GM12878 (cell line): ENCODE measurements around the gene TMEM106A. TPM values are rescaled to one million over a fixed set of nuclear protein-coding genes. Genes with fewer than 3 reads are reported as not detected.

Source experiments
- CBFB ChIP-seq: IDR thresholded peaks from 2 replicates; pipeline ENCODE4 v1.6.1; 2016; ENCODE audit warnings: antibody characterized with exemption, low read depth
- ESRRA ChIP-seq: IDR thresholded peaks from 2 replicates; pipeline ENCODE4 v1.6.1; 2012; ENCODE audit warnings: mild to moderate bottlenecking, low read length, improper control_type of control experiment
- FOS ChIP-seq: IDR thresholded peaks from 3 replicates; pipeline ENCODE4 v1.6.1; 2011; ENCODE audit warnings: borderline replicate concordance; ENCODE audit not compliant: insufficient read length; ENCODE audit errors: extremely low read depth
- IKZF2 ChIP-seq, 2 experiments: fragments of 450-650 bp; IDR thresholded peaks; 2 replicates each; pipeline ENCODE4 v1.6.1; 2017; ENCODE audit warnings: mild to moderate bottlenecking in 2 of 2, moderate library complexity in 2 of 2
- MTA3 ChIP-seq: IDR thresholded peaks from 2 replicates; pipeline ENCODE4 v1.6.1; 2012; ENCODE audit warnings: low read length, inconsistent platforms, borderline replicate concordance
- NBN ChIP-seq: fragments of 450-650 bp; IDR thresholded peaks from 2 replicates; pipeline ENCODE4 v1.6.1; 2016
- POLR2AphosphoS2 ChIP-seq: IDR thresholded peaks from 2 replicates; pipeline ENCODE4 v1.6.1; 2011; ENCODE audit warnings: low read depth, mild to moderate bottlenecking, low read length, improper control_type of control experiment, moderate library complexity
- RB1 ChIP-seq: fragments of 450-650 bp; formaldehyde crosslinking; IDR thresholded peaks from 2 replicates; pipeline ENCODE4 v1.6.1; 2017; ENCODE audit warnings: mild to moderate bottlenecking, borderline replicate concordance
- RFX5 ChIP-seq: IDR thresholded peaks from 2 replicates; pipeline ENCODE4 v1.6.1; 2011; ENCODE audit warnings: low read depth, low read length, improper control_type of control experiment
- SIX5 ChIP-seq: IDR thresholded peaks from 2 replicates; pipeline ENCODE4 v1.6.1; 2011; ENCODE audit warnings: mild to moderate bottlenecking, low read depth, low read length, moderate library complexity; ENCODE audit not compliant: severe bottlenecking
- SMC3 ChIP-seq: IDR thresholded peaks from 2 replicates; pipeline ENCODE4 v1.6.1; 2011; ENCODE audit warnings: low read length, improper control_type of control experiment, borderline replicate concordance
- SP1 ChIP-seq: IDR thresholded peaks from one replicate; pipeline ENCODE4 v1.6.1; 2011; ENCODE audit warnings: low read depth, low read length
- SPI1 ChIP-seq: IDR thresholded peaks from 2 replicates; pipeline ENCODE4 v1.6.1; 2011; ENCODE audit warnings: low read depth, mild to moderate bottlenecking, low read length, moderate library complexity, borderline replicate concordance; ENCODE audit not compliant: insufficient read depth
- TCF3 ChIP-seq: IDR thresholded peaks from 2 replicates; pipeline ENCODE4 v1.6.1; 2012; ENCODE audit warnings: low read depth, mild to moderate bottlenecking, low read length, borderline replicate concordance; ENCODE audit not compliant: insufficient read depth
- WRNIP1 ChIP-seq: IDR thresholded peaks from 2 replicates; pipeline ENCODE4 v1.6.1; 2011; ENCODE audit warnings: low read depth, low read length, improper control_type of control experiment, borderline replicate concordance
- polyA plus RNA-seq, 11 experiments: library from polyadenylated mRNA; depleted of rRNA in 4 of 11; unstranded in 6 of 11; stranded (reverse) in 5 of 11; fragments of >200 nt; fragmentation: Nextera tagmentation in 4 of 11; fragmentation: Illumina TruSeq in 1 of 11; extraction: Ambion mirVana in 4 of 11; extraction: Trizol in 1 of 11; gene quantifications; 1 replicate in 1 of 11; 2 replicates in 10 of 11; pipeline versions ENCODE4 v1.2.1 to v1.2.3, GENCODE V29; 2011 to 2016; ENCODE audit warnings: inconsistent platforms in 2 of 11, missing spikeins in 2 of 11, low read depth in 1 of 11
- total RNA-seq, 4 experiments: library from RNA; depleted of rRNA in 3 of 4; stranded (reverse); fragments of >200 nt in 3 of 4; fragmentation: Illumina TruSeq in 1 of 4; extraction: Trizol in 1 of 4; gene quantifications; 2 replicates each; pipeline versions ENCODE4 v1.2.1 to v1.2.3, GENCODE V29; 2013 to 2021
- TF ChIP-seq, protein P1 (sequence below): IDR thresholded peaks from 2 replicates; pipeline ENCODE4 v1.6.1; 2011; ENCODE audit warnings: borderline replicate concordance, low read depth, mild to moderate bottlenecking, moderate library complexity, low read length; ENCODE audit not compliant: insufficient read depth, poor library complexity, severe bottlenecking
- TF ChIP-seq, protein P2 (sequence below): IDR thresholded peaks from 2 replicates; pipeline ENCODE4 v1.6.1; 2011; ENCODE audit warnings: borderline replicate concordance, low read depth, mild to moderate bottlenecking, moderate library complexity, mixed read lengths, low read length; ENCODE audit not compliant: insufficient read depth; ENCODE audit errors: extremely low read length
- TF ChIP-seq, protein P3 (sequence below): fragments of 450-650 bp; IDR thresholded peaks from 2 replicates; pipeline ENCODE4 v1.6.1; 2017; ENCODE audit warnings: mild to moderate bottlenecking
- TF ChIP-seq, protein P4 (sequence below): fragments of 150-350 bp; IDR thresholded peaks from 2 replicates; pipeline ENCODE4 v1.6.1; 2014; ENCODE audit warnings: mild to moderate bottlenecking, low read depth, low read length

TMEM106A gene
- total and polyA plus RNA-seq, 10 of the 15 experiments (the other 5 are each of a cell fraction or from before 2014, with no cell fraction given), result 2.3 to 18.7 (median 9.3) TPM

DNA sequence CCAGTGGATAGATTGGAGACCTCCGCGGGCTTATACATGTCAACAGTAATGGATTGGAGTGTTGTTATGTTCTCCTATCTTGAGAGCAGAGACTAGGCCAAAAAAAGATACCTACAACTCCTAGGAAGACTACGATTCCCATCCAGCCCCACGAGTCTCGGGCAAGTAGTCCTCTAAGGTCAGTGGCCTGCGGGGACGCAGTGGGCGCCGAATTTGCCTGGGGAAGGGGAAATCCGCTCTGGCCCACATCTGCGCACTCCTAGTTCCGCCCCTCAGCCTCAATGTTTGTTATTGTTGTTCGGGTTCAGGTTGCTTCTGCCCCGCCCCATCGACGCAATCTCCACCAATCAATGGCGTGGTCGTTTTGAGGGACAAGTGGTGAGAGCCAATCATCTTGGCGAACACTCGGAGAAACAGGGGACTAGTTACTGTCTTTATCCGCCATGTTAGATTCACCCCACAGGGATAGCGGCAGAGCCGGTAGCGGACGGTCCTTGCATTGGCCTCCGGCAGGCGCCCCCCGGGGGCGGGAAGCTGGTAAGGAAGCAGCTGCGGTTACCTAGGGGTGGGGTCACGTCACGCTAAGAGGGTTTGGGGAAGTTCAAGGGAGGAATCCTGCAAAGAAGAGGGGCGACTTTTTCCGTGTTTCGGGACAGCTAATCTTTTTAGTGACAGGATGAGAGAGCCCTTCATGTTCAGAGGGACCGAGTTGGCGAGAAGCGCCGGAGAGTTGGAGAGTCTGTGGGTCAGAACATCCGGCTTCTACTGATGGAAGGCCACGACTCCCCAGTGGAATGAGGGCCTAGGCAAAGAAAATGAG is 40.7 kb upstream of the TMEM106A start, which contains the start of gene NBR1 (continued):
- TF ChIP-seq, protein P1, sequence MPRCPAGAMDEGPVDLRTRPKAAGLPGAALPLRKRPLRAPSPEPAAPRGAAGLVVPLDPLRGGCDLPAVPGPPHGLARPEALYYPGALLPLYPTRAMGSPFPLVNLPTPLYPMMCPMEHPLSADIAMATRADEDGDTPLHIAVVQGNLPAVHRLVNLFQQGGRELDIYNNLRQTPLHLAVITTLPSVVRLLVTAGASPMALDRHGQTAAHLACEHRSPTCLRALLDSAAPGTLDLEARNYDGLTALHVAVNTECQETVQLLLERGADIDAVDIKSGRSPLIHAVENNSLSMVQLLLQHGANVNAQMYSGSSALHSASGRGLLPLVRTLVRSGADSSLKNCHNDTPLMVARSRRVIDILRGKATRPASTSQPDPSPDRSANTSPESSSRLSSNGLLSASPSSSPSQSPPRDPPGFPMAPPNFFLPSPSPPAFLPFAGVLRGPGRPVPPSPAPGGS, result peak; percentile 36
- peak; percentile 83; the same call in 1 of the 2 replicates for TF ChIP-seq POLR2AphosphoS2
- TF ChIP-seq SPI1, result peak; percentile 64; the same call in 1 of the 2 replicates
- TF ChIP-seq CBFB, result peak; percentile 73; the same call in 1 of the 2 replicates
- TF ChIP-seq IKZF2 (IDR thresholded peaks at IDR 0.05), result peak; percentile 74 to 83
- TF ChIP-seq FOS, result peak; percentile 79
- no peak for TF ChIP-seq MTA3
- 0 out of 2 replicates have a peak, but pooled peaks have one; percentile 48 for TF ChIP-seq WRNIP1
- TF ChIP-seq SIX5, result no peak
- TF ChIP-seq, protein P2, sequence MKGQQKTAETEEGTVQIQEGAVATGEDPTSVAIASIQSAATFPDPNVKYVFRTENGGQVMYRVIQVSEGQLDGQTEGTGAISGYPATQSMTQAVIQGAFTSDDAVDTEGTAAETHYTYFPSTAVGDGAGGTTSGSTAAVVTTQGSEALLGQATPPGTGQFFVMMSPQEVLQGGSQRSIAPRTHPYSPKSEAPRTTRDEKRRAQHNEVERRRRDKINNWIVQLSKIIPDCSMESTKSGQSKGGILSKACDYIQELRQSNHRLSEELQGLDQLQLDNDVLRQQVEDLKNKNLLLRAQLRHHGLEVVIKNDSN, result no peak
- TF ChIP-seq RB1, result no peak
- peak; percentile 97 for TF ChIP-seq SP1
- TF ChIP-seq SMC3, result no peak
- TF ChIP-seq TCF3, result no peak
- peak; percentile 54; the same call in 1 of the 2 replicates for TF ChIP-seq ESRRA
- peak; percentile 18; the same call in 1 of the 2 replicates for TF ChIP-seq NBN
- TF ChIP-seq, protein P3, sequence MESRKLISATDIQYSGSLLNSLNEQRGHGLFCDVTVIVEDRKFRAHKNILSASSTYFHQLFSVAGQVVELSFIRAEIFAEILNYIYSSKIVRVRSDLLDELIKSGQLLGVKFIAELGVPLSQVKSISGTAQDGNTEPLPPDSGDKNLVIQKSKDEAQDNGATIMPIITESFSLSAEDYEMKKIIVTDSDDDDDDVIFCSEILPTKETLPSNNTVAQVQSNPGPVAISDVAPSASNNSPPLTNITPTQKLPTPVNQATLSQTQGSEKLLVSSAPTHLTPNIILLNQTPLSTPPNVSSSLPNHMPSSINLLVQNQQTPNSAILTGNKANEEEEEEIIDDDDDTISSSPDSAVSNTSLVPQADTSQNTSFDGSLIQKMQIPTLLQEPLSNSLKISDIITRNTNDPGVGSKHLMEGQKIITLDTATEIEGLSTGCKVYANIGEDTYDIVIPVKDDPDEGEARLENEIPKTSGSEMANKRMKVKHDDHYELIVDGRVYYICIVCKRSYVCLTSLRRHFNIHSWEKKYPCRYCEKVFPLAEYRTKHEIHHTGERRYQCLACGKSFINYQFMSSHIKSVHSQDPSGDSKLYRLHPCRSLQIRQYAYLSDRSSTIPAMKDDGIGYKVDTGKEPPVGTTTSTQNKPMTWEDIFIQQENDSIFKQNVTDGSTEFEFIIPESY, result no peak
- TF ChIP-seq, protein P4, sequence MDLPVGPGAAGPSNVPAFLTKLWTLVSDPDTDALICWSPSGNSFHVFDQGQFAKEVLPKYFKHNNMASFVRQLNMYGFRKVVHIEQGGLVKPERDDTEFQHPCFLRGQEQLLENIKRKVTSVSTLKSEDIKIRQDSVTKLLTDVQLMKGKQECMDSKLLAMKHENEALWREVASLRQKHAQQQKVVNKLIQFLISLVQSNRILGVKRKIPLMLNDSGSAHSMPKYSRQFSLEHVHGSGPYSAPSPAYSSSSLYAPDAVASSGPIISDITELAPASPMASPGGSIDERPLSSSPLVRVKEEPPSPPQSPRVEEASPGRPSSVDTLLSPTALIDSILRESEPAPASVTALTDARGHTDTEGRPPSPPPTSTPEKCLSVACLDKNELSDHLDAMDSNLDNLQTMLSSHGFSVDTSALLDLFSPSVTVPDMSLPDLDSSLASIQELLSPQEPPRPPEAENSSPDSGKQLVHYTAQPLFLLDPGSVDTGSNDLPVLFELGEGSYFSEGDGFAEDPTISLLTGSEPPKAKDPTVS, result no peak
- peak; percentile 51; the same call in 1 of the 2 replicates for TF ChIP-seq RFX5
